ENCODE data around the gene TMEM86A.

The TMEM86A gene

DNA sequence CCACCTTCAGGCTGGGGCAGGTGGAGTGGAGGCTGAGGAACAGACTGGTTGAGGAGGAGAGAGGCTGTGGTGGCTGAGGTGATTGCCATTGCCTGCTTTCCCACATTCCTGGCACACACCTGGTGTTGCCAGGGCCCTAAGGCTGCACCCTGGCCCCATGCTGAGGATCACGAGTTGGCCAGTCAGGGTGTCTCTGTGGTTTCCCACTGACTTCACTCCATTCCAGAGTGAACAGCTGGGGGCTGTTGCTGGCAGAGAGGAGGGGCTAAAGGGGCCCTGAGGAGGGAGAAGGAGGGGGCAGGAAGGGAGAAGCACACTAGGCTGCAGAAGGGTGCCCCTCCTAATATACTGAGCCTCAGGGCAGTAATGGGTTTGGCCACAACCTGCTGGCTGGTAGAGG, 1.8 kb downstream of the TMEM86A start:
- DNase-seq (ENCODE audit: low spot score), result no peak

DNA sequence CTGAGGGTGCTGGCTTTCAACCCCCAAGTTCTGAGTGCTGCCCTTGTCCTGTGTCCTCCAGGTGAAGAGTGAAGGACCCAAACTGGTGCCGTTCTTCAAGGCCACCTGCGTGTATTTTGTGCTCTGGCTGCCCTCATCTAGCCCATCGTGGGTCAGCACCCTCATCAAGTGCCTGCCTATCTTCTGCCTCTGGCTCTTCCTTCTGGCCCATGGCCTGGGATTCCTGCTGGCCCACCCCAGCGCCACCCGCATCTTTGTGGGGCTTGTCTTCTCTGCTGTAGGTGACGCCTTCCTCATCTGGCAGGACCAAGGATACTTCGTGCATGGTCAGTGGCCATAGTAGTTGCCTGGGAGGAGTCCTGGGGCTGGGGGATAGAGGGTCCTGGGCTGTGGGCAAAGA, 2.3 kb downstream of the TMEM86A start:
- DNase-seq (ENCODE audit: low spot score), result no peak

GRCh38 chr11:18701614-18702216, 3.1 kb downstream of the TMEM86A start:
- no peak for DNase-seq (ENCODE audit: low spot score)

DNA sequence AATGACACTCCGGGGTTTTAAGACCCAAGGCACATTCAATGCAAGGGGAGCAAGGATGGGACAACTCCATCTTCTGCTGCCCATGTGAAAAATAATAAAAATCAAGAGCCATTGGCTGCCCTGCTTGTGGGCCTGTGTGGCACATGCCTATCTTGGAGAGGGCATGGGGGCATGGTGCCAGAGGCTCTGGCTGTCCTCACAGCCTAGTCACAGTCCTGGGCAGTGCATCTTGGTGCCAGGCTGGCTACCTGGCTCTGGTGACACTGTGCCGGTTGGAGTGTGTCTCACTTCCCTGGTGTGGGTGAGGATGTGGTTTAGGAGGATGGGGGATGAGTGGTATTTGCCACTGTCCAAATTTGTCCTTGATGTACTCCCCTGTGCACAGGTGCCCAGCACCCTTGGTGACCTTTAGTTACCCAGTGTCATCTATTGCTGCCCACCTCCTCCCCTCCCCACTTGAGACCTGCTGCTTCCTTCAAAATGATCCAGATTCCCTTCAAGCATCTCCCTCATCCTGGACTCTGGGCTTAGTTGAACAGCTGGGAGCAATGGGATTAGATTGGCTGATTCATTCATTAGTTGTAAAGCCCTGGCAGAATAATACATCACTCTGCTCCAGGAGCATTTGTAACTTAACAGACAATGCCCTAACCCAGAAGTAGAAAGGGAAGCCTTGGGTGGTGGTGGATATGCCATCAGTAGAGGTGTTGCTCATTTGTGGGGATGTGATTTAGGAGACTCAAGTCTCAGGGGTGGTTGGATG, 4.6 kb downstream of the TMEM86A start:
- DNase-seq (ENCODE audit: low spot score), result no peak

- no peak for DNase-seq (ENCODE audit: low spot score)
Observed at GRCh38 chr11:18704045-18704645, 5.6 kb downstream of the TMEM86A start.

GRCh38 chr11:18704698-18705097, 6.1 kb downstream of the TMEM86A start:
- DNase-seq (ENCODE audit: low spot score), result no peak

DNA sequence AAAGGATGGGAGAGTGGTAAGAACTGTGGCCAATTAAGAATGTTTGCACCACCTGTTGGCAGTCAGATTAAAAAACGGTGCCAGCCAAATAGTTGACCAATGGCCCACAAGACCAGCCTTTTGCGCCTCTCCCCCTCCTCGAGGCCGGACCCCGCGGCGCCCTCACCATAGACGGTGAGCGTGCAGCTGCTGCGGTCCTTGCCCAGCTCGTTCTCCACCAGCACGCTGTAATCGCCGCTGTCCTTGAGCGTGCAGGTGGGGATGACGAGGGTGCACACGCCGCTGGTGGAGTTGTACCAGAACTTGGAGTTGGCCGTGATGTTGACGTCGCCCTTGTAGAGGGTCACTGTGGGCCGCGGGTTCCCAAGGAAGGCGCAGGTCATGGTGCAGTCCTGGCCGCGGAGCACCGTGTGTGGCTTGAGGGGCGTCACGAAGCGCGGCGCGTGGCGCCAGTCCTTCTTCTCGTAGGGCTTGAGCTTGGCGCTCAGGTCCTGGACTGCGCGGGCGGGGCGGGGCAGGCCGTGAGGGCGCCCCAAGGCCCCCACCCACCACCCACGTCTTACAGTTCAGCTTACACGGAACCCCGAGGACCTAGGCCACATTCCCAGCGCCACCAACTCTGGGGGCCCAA, 7.2 kb downstream of the TMEM86A start:
- DNase-seq (ENCODE audit: low spot score), result no peak

GRCh38 chr11:18706330-18707243, 8.0 kb downstream of the TMEM86A start:
- DNase-seq (ENCODE audit: low spot score), result peak; percentile 58

DNA sequence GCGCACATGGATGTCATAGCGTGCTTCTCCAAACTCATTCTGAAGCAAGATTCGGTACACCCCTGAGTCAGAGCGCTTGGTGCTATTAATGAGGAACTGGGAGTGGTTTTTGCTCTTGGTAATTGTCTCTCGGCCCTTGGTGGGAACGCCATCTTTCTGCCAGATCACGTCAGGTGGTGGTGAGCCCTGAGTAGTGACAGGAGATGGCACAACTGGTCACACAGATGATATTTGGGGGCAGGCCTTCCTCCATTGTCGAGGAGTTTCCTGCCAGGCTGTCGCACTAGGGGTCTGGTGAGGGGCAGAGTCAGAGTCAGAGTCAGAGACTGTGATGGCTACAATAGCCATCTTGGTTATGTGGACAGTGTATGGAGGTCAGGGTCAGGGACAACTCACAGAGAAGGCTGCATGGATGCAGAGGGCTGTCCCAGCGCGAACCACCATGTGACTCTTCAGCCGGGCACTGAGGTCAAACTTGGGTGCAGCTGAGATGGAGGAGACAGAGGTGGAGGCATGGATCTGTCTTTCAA, 9.3 kb downstream of the TMEM86A start:
- no peak for DNase-seq (ENCODE audit: low spot score)

GRCh38 chr11:18709414-18709813, 10.8 kb downstream of the TMEM86A start:
- no peak for DNase-seq (ENCODE audit: low spot score)

DNA sequence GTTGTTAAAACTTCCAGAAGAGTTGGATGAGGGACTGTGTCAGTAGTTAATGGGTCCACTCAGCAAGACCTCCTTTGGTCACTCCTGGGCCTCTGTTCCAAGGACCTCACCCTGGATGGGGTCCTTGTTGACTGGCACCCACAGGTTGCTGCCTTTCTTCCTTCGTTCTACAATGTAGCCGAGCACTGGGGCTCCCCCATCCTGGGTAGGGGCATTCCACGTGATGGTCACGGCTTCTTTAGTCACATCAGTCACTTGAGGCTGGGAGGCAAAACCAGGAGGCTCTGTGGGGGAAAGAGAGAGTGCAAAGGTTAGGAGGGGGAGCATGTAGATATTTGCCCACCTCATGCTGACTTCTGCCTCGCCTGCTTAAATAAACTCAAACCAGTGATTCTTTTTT, 12.0 kb downstream of the TMEM86A start:
- no peak for DNase-seq (ENCODE audit: low spot score)

DNA sequence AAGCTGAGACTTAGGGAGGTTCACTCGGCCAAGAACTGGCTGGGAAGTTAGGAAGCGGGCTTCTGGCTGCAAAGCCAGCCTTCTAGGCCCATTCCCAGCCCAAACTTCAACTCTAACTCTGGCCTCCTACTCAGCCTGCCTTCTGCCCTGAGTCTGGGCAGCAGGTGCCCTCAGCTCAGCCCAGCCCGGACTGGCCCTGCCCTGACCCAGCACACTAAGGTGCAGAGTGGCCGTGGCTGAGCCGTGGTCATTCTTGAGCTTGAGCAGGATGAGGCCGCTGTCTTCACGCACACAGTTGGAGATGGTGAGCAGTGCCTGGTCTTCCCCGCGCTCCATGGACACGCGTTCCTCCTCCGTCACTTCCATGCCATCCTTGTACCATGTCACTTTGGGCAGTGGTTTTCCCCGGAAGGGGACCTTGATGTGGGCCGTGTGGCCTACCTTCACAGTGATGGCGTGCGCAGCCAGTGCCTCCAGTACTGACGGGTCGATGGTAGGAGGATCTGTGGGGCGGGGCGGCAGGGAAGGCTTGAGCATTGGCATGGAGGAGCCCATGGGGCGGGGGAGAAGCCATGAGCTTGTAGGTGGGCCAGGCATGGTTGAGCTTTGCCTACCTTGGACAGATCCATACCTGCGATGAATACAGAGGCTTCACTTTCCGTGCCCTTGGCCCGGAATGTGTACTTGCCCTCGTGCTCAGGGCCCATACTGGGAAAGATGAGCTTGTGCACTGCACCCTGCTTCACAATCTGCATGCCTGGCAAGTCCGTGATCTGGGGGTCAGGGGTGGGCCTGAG, 15.3 kb downstream of the TMEM86A start:
- no peak for DNase-seq (ENCODE audit: low spot score)

- DNase-seq (ENCODE audit: low spot score), result no peak
Observed at GRCh38 chr11:18714443-18714780, 15.8 kb downstream of the TMEM86A start.

GRCh38 chr11:18715476-18715875, 16.9 kb downstream of the TMEM86A start:
- no peak for DNase-seq (ENCODE audit: low spot score)

GRCh38 chr11:18720091-18720807, 21.7 kb downstream of the TMEM86A start:
- DNase-seq (ENCODE audit: low spot score), result no peak

GRCh38 chr11:18720808-18721560, 22.4 kb downstream of the TMEM86A start:
- DNase-seq (ENCODE audit: low spot score), result peak; percentile 79

DNA sequence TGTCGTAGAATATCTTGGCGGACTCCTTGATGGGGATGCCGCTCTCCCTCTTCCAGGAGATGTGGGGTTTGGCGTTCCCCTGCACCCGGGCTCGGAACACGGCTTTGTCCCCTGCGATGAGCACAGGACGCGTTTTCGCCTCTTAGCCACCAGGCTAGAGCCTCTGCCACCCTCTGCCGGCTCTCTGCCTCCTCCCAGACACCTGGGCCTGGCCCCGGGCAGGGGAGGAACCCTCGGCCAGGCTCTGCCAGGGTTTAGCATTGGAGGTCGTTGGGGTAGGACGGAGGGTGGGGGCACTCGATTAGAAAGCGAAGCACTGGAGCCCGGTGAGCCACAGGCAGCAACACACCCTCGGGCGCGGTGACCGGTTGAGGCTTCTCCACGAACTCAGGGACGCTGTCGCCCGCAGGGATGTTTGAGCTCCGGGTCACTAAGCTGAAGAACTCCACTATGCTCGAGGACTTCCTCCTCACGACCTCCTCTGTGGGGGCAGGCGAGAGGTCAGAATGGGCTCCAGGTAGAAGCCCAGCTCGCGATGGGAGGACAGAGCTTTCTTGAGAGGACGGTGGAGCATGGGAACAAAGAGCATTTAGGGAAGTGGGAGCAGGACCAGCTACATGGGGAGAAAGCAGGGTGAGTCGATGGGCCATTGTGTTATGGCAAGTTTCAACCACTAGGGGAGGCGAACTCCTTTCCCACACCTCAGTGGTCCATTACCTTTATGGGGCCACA, 23.1 kb downstream of the TMEM86A start:
- DNase-seq (ENCODE audit: low spot score), result peak; percentile 61

DNA sequence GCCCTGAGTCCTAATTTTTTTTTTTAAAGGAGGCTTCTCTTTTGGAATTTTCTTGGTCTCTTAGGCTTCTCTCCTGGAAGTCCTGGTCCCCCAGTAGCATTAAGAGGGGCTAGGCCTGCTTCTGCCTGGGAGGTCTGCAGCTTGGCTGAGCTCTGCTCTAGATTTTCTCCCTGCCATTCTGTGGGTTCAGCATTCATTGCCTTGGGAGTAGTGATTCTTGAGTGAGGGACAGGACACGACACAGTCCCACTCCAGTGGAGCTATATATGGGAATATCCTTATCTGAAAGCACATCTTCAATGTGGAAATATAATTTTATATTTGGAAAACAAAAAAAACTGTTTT, 23.7 kb downstream of the TMEM86A start:
- DNase-seq (ENCODE audit: low spot score), result no peak

DNA sequence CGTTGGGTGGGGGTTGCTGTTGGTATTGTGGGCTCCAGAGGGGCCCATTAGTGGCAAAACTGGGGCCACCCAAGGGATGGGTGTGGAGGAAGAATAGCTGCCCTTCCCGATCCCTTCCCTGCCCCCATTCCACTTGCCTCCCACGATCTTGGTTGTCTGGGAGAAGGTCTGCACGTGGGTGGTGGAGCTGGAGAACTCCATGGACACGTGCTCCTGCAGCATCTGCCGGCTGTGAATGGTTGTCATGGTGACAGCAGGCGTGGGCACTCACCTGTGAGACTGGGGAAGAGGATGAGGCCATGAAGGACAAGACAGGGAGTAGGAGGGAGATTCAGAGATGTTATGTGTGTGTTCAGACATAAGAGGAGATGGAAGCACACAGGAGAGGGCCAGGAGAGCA, 25.4 kb downstream of the TMEM86A start:
- DNase-seq (ENCODE audit: low spot score), result no peak
